ELR (cell line): ENCODE results near the gene VSTM5.

Experiments
- DNase-seq: peaks from one replicate; pipeline ENCODE4 v3.0.0-alpha.2; 2015; ENCODE audit warnings: low read depth

The VSTM5 gene

DNA sequence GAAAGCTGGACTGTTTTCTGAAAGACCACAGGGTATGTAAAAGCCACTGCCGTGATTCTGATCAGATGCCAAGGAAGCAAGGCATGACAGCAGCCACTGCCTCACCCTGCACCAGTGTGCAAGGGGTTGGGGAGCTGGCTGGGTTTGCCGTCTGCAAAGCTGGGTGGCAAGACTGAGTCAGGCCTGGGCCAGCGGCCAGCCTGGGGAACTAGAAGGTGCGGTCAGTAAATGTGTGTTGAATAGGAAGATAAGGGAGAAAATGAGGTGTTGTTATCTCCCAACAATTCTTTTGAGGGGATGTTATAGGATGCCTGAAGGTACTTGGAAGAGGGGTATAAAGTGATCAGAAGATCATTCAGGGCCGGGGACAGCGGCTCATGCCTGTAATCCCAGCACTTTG is 8.0 kb downstream of the VSTM5 start:
- DNase-seq, result peak; percentile 57

DNA sequence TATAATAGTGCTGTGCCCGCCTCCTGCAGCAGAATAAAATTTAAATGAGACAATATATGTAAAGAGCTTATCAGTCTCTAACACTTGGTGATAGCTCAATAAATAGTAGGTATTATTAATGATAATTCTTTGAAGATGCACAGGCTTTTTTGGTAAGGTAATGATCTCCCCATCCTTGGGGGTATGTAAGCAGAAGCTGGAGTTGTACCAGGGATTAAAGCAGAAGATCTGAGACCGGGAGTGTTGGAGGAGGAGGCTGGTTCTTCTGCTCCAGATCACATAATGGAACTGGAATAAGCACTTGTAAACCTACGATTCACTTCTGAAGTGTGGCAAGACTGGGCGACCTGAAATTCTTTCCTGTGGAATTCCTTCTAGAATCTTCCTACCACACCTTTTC is 8.4 kb downstream of the VSTM5 start:
- DNase-seq, result no peak

DNA sequence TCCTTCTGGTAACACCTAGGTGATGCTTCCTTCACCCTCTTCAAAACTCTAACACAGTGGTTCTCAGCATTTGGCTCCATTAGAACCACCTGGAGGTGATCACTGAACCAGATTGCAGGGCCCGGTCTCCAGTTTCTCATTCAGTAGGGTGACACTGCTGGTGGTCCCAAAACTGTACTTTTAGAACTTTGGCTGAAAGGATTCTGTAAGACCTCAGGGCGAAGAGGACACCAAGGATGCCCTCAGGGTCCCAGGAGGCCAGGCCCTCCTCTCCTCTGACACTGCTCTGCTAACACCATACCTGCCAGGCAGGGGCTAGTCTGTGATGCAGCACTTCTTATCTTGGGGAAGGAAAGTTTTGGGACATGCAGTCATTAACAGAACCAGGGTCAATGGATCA is 9.0 kb downstream of the VSTM5 start:
- no peak for DNase-seq

DNA sequence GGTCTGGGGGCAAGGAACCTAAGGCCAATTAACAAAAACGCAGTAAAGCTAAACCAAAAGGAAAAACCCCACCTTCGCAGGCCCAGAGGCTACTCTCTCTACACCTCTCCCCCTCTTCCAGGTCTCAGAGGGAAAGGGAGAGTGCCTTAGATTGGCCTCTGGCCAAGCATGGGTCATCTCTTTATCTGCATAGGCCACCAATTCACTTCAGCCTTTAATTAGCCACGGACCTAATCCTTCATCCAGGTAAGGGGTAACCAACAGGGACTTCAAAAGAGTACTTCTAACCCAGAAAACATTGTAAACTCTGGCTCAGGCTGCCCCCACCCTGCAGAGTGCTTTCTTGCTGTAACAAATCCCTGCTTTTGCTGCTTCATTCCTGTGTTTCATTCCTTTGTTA is 9.4 kb downstream of the VSTM5 start:
- DNase-seq, result no peak

DNA sequence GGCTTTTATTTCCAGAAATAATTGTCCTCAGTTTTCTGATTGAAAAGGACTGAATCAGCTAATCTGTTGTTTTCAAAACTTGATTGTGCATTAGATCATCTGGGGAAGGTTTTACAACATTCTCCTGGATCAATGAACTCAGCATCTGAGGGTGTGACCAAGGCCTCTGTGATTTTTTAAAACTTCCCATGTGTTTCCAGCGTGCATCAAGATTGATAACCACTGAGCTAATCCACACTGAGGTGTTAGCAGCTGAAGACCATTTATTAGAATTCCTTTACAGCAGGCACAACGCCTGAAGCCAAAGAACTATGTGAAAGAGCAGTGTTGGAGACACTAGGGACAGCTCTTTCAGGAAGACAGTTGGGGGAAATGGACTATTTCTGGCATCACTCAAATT is 10.2 kb downstream of the VSTM5 start:
- DNase-seq, result no peak

DNA sequence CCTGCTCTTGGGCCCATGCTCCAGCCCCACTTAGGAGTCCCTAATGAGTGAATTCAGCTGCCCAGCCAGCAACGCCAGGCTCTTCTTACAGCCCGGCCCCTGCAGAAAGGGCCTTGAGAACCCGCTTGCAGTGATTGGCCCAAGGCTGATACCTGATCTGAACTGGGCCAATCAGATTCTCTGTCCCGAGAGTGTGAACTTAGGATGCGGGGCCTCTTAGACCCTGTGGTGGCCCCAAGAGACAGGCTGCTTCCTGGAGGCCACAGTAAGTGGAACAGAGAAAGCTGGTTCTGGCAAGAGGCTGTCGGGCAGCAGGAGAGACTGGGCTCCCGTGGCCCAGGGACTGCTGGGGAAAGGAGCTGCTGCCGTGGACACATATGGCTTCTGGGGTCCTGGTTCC is 11.5 kb downstream of the VSTM5 start:
- DNase-seq, result no peak

DNA sequence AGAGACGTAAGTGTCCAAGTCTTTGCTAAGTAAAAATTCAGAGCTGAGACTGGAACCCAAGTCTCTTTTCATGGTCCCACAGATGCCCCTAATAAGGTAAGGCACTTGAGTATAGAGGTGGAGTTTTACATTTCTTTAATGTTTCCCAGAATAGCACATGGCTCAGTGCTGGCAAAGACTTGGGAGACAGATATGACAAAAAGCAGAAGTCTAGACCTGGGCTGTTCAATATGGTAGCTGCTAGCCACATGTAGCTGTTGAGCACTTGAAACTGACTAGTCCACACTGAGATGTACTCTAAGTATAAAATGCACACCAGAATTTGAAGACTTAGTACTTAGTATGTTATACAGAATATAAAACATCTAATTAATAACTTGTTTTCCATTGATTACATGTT is 17.6 kb downstream of the VSTM5 start:
- no peak for DNase-seq

DNA sequence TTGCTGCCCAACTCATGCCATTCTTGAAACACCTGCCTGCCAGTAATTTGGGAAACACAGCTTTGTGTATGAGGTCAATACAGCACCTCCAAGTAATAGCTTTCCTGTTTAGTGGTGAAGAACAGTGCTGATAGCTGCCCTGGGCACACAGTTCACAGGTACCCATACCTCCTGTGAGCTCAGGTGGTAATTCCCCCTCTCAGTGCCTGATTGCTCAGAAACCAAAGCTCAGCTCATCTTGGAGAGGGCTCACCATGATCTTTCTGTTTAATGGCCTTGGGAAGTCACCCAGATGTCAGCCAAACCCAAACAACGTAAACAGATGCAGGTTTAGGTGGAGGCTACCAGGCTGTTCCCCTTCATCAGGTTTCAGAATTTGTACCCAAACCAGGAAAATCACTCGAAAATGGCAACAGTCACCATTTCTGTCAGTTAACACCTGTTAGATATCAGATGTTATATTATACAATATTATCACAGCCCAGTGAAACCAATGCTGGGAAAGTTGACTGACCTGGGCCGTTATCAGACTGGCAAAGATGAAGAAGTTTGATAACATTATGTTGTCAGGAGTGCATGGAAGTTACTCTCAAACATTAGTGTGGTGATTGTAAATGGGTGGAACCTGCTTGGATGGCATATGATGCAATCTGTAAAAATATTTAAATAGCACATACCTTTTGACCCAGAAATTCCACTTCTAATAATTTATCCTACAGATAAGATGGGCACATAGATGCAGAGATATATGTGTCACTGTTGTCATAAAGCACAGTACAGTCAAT is 18.9 kb downstream of the VSTM5 start:
- DNase-seq, result no peak

DNA sequence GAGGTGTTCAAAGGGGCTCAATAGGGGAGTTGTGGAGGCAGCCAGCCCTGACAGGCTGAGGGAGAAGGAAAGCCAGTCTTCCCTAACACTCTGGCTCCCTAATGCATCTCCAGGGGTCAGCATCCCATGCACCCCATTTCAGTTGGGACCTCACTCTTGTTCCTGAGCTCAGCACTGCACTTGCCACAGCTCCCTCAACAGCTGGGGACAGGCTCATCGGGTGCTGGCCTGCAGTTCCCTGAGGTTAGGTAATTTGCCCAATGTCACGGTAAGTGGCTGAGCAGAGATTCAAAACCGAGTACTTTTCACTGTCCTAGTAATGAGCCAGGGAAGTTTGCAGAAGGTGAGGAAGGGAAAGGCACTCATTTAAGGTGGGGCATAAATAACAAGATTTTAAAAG is 20.8 kb downstream of the VSTM5 start:
- no peak for DNase-seq

DNA sequence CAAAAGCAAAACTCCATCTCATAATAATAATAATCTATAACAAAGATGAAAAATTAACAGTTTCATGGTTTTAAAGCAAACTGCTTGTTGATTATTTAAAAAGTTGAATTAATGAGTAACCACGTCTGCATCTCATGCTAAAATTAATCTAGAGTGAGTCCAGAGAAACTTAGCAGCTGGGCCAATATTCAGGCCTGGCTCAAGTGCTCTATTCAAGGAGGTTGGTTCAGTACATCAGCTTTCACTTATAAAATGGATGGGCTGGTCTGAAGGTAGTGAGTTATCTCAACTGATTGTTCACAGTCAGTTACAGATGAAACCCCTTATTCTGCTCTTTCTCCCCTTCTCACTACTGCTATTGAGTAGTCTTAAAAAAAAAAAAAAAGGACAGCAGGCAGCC is 23.1 kb downstream of the VSTM5 start:
- no peak for DNase-seq

DNA sequence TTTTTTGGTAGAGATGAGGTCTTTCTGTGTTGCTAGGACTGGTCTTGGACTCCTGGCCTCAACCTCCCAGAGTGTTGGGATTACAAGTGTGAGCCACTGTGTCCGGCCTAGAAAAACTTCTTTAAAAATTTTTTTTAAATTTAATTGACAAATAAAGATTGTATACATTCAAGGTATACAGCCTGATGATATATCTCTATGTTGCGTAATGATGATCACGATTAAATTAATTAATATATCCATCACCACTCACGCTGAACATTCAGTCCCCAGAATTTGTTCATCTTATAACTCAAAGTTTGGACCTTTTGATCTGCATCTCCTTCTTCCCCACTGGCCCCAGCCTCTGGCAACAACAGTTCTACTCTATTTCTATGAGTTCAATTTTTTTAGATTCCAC is 27.2 kb downstream of the VSTM5 start:
- DNase-seq, result no peak

DNA sequence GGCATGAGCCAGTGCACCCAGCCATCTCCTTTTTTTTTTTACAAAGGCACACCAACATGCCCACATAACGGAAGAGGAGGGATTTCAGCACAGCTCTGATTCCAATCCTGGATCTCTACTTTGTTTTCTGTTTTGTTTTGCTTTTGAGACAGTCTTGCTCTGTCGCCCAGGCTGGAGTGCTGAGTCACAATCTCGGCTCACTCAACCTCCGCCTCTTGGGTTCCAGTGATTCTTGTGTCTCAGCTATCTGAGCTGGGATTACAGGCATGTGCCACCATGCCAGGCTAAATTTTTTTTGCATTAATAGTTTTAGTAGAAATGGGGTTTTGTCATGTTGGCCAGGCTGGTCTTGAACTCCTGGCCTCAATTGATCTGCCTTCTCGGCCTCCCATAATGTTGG is 28.1 kb downstream of the VSTM5 start:
- peak; percentile 20 for DNase-seq

DNA sequence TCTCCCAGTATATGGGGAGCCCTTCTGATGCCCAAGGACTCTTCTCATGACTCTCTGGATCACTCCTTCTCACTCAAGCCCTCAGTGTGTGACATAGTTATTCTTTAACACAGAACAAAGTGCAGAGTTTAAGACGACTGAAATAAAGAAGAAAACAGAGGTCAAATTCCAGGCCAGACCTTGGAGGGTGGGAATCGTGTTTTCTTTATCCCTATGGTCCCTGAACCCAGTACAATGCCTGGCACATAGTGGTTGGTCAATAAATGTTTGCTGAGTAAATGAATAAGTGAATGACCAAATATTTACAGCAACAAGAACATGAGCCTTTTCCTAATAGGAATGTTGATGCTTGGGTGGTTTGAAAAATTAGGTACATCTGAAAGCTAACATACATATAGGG is 28.8 kb downstream of the VSTM5 start:
- DNase-seq, result no peak

DNA sequence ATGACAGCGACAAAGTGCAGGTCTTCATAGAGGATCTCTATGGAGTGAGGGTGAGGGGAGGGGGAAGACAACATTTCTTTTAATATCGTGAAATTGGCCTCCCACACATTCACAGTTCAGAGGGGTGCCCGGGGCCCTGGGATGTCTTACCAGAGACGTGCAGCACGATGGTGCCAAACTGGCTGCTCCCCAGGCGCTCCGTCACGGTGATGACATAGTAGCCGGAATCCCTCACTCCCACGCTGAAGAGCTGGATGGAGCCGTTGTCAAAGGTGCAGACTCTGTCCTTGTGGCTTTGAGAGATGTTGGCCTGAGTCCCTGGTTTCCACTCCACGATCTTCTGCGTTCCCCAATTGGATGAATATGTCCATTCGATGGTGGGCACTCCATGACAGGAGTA is 29.6 kb downstream of the VSTM5 start:
- no peak for DNase-seq

DNA sequence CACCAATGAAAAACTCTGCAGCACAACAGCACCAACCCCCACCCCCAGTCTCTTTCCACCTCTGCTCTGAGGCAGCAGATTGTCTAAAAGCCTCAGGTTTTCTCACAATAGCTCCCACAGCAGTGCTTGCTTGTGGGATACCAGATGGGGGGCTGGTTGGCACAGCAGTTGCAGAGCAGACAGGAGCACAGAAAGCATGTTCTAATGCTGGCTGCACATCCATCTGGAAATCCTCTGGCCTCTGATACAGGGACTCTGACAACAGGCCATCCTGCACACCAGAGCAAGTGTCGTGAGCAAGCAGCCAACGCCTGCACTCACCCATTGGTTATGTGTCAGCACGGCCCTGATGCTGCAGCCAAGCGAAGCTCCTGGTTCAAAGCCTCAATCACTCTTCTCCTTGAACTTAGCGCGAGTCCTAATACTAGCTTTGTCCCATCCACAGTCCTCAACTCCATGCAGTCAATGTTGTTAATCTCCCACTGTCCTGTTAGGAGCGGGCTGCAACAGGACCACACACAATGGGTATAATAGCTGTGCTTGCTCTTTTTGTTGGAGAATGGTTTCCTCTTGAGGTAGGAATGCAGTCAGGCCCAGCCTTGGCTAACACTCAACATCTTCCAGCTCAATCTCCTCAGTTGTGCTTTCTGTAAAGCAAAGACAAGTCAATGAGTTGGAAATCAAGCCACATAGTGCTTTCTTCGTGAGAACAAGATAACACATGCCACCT is 30.3 kb downstream of the VSTM5 start:
- no peak for DNase-seq

DNA sequence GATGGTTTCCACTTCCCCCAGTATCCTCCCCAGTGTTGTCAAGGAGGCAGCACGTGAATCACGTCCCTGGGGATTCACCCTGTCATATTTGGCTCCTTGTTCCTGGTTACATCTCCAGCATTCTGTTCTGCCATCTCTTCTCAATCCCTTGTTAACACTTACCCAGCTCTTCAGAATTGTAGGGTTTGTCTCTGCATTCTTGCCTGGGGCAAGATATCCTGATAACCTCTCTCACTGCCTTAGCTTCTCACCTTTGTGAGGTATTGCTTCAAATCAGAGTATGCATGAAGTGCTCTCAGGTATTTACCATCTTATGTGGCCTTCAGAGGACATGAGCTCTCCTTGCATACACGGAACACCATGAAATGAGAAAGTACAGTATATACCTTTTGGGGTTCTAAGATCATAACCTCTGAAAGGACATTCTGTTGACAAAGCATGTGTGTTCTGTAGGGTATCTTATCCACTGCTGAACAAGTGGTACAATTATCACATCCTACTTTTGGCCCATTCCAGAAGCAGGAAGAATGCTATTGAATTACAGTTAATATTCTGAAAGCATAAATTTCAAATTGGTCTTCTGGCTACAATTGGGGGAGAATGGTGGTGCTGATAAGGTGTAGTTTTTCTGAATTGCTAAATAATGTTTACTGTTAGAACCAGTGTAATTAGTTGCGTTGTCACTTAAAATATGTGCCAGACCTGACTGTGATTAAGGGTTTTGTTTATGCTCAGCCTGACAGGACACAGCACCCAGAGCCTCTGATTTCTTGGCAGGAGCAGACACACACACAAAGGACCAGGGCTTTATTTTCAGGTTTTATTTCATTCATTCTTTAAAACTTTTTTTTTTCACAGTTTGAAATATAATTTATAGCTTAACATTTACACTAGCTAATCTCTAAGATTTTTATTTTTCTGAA is 32.7 kb downstream of the VSTM5 start:
- DNase-seq, result no peak

DNA sequence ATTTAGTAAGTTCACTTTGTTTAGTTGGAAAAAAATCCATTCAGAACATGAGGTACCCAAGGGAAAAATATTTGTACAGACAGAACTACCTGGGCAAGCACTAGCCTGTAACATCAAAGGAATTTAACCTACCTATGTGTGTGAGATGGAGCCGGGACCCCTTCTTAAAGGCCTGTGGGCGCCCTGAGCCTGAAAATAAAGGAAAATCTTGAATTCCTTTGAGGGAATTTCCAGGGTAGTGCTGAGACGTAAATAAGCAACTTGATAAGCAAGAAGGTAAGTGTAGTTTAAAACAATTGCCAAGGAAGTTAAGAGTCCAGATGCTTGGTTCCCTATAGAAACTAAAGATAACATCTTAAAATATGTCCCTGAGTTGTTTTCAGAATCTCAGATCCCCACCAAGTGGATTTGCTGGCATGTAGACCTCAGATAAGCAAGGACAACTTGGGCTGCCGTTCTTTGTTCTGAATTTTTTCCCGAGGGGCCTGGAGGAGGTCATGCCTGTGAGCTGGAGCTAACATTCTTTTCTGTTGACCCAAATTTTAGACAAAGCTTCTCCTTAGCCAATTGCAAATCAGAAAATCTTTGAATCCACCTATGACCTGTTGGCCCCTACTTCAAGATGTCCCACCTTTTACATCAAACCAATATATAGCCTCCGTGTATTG is 35.3 kb downstream of the VSTM5 start:
- no peak for DNase-seq

DNA sequence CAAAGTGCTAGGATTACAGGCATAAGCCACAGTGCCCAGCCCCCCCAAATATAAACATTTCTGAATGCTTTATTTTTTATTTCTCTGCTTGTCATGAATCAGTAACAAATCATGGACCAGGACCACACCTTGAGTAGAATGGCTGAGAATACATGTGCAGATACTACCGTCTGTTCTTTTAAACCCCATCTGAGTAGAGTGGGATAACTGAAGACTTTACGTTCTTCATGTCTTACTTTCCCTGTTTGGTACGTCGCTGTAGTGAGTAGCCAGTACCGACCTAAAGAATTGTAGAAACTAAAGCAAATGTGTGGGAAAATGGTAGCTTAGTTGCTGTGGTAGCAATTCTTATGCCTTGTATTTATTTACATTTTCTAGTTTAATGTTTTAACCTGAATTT is 36.4 kb downstream of the VSTM5 start:
- no peak for DNase-seq

DNA sequence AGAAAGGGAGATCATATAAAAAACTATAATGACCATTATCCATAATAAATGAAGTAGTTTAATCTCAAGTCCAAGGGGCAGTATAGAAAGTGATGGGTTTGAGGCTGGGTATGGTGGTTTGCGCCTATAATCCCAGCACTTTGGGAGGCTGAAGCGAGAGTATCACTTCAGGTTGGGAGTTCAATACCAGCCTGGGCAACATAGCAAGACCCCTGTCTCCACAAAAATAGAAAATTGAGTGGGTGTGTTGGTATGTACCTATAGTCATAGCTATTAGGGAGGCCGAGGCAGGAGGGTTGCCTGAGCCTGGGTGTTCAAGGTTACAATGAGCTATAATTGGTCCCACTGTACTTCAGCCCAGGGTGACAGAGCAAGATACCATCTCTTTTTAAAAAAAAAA is 42.4 kb downstream of the VSTM5 start:
- no peak for DNase-seq

DNA sequence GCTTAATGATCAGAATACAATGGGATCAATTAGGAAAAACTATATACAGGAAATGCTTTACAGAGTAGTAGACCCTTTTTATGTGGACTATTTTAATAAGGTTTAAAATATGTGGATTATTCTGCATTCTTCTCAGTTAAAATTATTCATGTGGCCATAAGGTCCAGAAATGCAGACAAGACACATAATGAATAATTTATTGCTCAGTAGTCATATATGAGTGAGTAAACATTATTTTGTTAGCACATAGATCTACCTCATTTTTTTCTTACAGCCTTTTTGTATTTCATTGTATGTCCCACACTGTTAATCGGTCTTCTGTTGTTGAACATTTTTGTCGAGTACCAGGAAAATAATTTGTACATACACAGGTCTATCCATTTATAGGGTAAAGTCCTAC is 45.5 kb downstream of the VSTM5 start:
- no peak for DNase-seq

DNA sequence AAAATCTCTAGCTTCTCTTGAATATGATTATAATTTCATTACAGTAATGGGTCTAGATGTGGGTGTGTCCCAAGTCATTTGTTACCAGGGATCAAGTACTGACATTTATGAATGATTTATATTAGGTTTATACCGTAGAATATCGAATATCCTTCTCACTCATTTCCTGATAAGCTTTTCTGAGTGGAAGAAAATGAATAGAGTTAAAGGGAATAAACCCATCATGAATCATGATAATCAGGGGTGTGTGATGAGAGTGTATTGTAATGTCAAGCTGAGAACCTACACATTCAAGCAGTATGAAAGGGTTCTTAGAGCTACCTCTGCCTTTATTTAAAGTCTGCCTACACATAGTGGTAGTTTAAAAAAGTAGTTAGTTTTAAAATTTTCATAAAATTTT is 49.1 kb downstream of the VSTM5 start:
- DNase-seq, result no peak
